Airway epithelial cell (primary cell): ENCODE measurements around the gene SCN1B. TPM values are rescaled to one million over a fixed set of nuclear protein-coding genes. Genes with fewer than 3 reads are reported as not detected.

Experiments
- total RNA-seq: library from RNA; depleted of rRNA; stranded (reverse); fragments of >200 nt; gene quantifications from 2 replicates; pipeline ENCODE4 v1.2.3, GENCODE V29; 2015

SCN1B gene
- 0.23 and 1.3 TPM in 2 replicates for total RNA-seq

GRCh38 chr19:35030257-35031071 is at the start of gene SCN1B:
SCN1B (plus strand) TSS chr19:35030470; CDS start chr19:35030821, 351 bp downstream.

GRCh38 chr19:34999498-35000337 is 30.6 kb upstream of the SCN1B start, which contains the start of gene GRAMD1A:
GRAMD1A (plus strand) TSS chr19:35000323; CDS start chr19:35000479, 156 bp downstream.

DNA sequence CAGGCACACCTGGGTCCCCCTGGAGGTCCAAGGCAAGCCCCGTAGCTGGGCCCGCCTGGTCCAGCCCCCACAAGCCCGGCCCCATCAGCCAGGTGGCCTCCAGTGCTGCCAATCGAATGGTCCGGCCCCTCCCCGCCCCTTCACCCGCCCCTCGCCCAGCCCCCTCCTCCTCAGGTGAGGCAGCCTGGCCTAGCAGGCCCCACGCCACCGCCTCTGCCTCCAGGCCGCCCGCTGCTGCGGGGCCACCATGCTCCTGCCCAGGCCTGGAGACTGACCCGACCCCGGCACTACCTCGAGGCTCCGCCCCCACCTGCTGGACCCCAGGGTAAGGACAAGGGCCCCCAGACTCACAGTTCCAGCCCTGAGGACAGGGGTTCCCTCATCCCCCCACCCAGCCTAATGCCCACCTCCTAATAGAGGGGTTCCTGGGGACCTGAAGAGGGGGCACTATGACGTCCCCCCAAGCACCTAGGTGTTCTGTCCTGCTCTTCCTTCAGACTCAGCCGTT is 11.3 kb downstream of the SCN1B start, which contains the start of gene HPN:
Gene HPN (plus strand): TSS at position 174 of the 508 bp plus-strand sequence. CDS start 786 bp downstream, outside the sequence.

Other genes starting within 250 kb of the SCN1B start
- gene ZNF30, start 103.6 kb upstream of the SCN1B start, total RNA-seq: 0.99 and 1.3 TPM in 2 replicates
- gene ZNF792, start 66.2 kb upstream of the SCN1B start, total RNA-seq: 1.1 and 2.1 TPM in 2 replicates
- gene GRAMD1A, start 30.1 kb upstream of the SCN1B start, total RNA-seq: 38.8 and 39.9 TPM in 2 replicates
- not detected in 2 replicates for gene HPN, start 11.3 kb downstream of the SCN1B start, total RNA-seq
- gene FXYD3, start 85.4 kb downstream of the SCN1B start, total RNA-seq: 517 and 658 TPM in 2 replicates
- not detected in 2 replicates for gene LGI4, start 104.6 kb downstream of the SCN1B start, total RNA-seq
- gene FXYD1, start 108.4 kb downstream of the SCN1B start, total RNA-seq: not detected in 2 replicates
- not detected in 2 replicates for gene FXYD7, start 112.8 kb downstream of the SCN1B start, total RNA-seq
- gene FXYD5, start 124.3 kb downstream of the SCN1B start, total RNA-seq: 80.3 and 113 TPM in 2 replicates
- gene FAM187B, start 198.3 kb downstream of the SCN1B start, total RNA-seq: not detected in 2 replicates
- gene LSR, start 218.5 kb downstream of the SCN1B start, total RNA-seq: 85.6 and 108 TPM in 2 replicates
- 63.3 and 75.7 TPM in 2 replicates for gene USF2, start 238.5 kb downstream of the SCN1B start, total RNA-seq